ENCODE results near the gene AP2A1. TPM values are rescaled to one million over a fixed set of nuclear protein-coding genes. Genes with fewer than 3 reads are reported as not detected.

The AP2A1 gene
- total RNA-seq, 6 donors from 2014 or later, result 46.0 to 113 (median 77.6) TPM

DNA sequence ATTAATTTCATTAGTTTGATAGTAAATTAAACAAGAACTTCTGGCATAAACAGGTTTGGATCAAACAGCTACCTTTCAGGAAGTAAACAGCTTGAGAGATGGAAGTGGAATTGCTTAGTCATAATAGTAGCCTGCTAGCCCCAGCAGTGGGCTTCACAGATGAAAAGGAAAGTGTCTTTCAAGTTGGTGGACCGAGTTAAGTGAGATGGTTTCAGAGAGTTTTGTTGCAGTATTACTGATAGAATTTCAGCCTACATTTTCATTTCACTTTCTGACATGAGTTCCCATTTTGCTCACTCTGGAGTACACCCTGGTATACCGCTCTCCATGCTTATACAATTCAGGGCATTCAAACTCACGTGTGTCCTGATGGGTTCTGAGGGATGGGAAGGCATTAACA, 82.1 kb downstream of the AP2A1 start:
- ATAC-seq (ENCODE audit: low FRiP score in 2 of 2), result no peak
- Histone ChIP-seq H3K36me3 (no peaks in the 10 kb centered on the region), H3K4me1 (peaks cover 24 to 40% (median 35%) of the 10 kb centered on the region in 4 donors), H3K9me3 (no peaks in the 10 kb centered on the region), H3K27me3 (no peaks in the 10 kb centered on the region), H3K4me3 (no peak overlapping the region), H3K27ac (no peak overlapping the region)
- DNase-seq, result no peak
- TF ChIP-seq POLR2A (IDR thresholded peaks at IDR 0.05), result no peak
- no peak for TF ChIP-seq POLR2AphosphoS5 (IDR thresholded peaks at IDR 0.05)
- no peak for TF ChIP-seq EP300 (IDR thresholded peaks at IDR 0.05)
- TF ChIP-seq, protein P1, sequence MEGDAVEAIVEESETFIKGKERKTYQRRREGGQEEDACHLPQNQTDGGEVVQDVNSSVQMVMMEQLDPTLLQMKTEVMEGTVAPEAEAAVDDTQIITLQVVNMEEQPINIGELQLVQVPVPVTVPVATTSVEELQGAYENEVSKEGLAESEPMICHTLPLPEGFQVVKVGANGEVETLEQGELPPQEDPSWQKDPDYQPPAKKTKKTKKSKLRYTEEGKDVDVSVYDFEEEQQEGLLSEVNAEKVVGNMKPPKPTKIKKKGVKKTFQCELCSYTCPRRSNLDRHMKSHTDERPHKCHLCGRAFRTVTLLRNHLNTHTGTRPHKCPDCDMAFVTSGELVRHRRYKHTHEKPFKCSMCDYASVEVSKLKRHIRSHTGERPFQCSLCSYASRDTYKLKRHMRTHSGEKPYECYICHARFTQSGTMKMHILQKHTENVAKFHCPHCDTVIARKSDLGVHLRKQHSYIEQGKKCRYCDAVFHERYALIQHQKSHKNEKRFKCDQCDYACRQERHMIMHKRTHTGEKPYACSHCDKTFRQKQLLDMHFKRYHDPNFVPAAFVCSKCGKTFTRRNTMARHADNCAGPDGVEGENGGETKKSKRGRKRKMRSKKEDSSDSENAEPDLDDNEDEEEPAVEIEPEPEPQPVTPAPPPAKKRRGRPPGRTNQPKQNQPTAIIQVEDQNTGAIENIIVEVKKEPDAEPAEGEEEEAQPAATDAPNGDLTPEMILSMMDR (IDR thresholded peaks at IDR 0.05), result no peak
- WGBS, 2 donors, result 73 to 90% methylated on average over 3 of the region's 3 CpGs

DNA sequence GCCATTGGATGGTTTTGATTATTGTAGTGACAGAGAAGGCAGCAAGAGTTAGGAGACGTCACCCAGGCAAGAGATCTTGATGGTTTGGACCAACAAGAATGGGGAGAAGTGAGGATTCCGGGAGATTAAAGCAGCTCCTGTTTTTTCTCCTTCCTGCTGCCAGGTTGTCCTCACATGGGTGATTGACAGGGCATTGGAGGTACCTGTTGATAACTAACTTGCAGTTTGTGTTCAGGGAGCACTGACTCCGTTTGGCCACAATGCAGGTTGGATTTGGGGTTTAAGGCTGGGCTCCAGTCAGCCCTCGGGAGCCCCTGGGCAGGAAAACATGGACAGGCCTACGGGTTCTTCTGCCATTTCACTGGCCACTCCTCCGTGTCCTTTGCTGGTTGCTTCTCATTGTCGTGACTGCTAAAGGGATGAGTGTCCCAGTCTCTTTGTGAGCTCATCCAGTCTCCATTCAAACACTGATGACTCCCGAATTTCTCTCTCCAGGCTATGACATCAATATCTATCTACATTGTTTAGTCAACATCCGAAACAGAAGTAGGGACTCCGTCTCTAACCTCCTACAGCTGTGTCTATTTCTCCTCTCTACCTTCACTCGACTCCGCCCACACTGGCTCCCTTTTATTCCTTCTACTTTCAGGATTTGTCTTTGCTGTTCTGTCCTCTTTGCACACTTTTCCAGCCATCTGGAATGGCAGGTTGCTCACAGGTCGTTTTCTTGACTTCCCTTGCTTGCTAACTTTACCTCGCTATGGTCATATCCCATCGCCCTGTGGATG, 82.8 kb downstream of the AP2A1 start:
- Histone ChIP-seq H3K4me1 (peaks cover 25 to 46% (median 36%) of the 10 kb centered on the region in 4 donors), H3K36me3 (peaks cover 0 to 4% (median 3%) of the 10 kb centered on the region in 4 donors), H3K27ac (peak overlapping the region; percentile 99 to 100 (median 100)), H3K9me3 (no peaks in the 10 kb centered on the region), H3K27me3 (no peaks in the 10 kb centered on the region), H3K4me3 (peak overlapping the region; percentile 35 to 98 (median 87))
- TF ChIP-seq, protein P1 (IDR thresholded peaks at IDR 0.05), result no peak
- TF ChIP-seq POLR2AphosphoS5 (IDR thresholded peaks at IDR 0.05) (no peak), EP300 (IDR thresholded peaks at IDR 0.05) (no peak), POLR2A (IDR thresholded peaks at IDR 0.05) (no peak)
- WGBS, 2 donors, result 87 to 89% methylated on average over 14 to 15 of the region's 15 CpGs
- DNase-seq (no peak), ATAC-seq (ENCODE audit: low FRiP score in 2 of 2) (no peak)

GRCh38 chr19:49850221-49850486, 83.4 kb downstream of the AP2A1 start:
- peak overlapping the region; percentile 35 to 98 (median 87) for H3K4me3 ChIP-seq
- DNase-seq (no peak), ATAC-seq (ENCODE audit: low FRiP score in 2 of 2) (no peak)
- peaks cover 0 to 9% (median 5%) of the 10 kb centered on the region in 4 donors for H3K36me3 ChIP-seq
- no peaks in the 10 kb centered on the region for H3K27me3 ChIP-seq
- TF ChIP-seq POLR2A (IDR thresholded peaks at IDR 0.05), result no peak
- no peak for TF ChIP-seq EP300 (IDR thresholded peaks at IDR 0.05)
- TF ChIP-seq, protein P1 (IDR thresholded peaks at IDR 0.05), result no peak
- TF ChIP-seq POLR2AphosphoS5 (IDR thresholded peaks at IDR 0.05), result no peak
- no peaks in the 10 kb centered on the region for H3K9me3 ChIP-seq
- peaks cover 25 to 46% (median 36%) of the 10 kb centered on the region in 4 donors for H3K4me1 ChIP-seq
- H3K27ac ChIP-seq, result peak overlapping the region; percentile 99 to 100 (median 100)
- 45 to 55% methylated on average over 12 of the region's 12 CpGs for WGBS, 2 donors

GRCh38 chr19:49850487-49851342, 83.9 kb downstream of the AP2A1 start, which contains the start of gene PTOV1:
TSS of gene PTOV1 (plus strand) at chr19:49851159.
- peak; percentile 97 for ATAC-seq (ENCODE audit: low FRiP score in 2 of 2)
- WGBS, 2 donors, result 1% methylated on average over 33 to 55 of the region's 98 CpGs
- Histone ChIP-seq H3K27ac (peak within 1 kb of the TSS; percentile 99 to 100 (median 100)), H3K4me1 (peaks cover 25 to 46% (median 36%) of the 10 kb centered on the region in 4 donors), H3K36me3 (peaks cover 0 to 15% (median 7%) of the 10 kb centered on the region in 4 donors), H3K9me3 (no peaks in the 10 kb centered on the region), H3K4me3 (peak within 1 kb of the TSS; percentile 86 to 98 (median 90)), H3K27me3 (no peaks in the 10 kb centered on the region)
- peak; percentile 96 to 99 for DNase-seq
- peak in 3 of 4 donors; percentile 68 to 92 (median 85) for TF ChIP-seq POLR2A (IDR thresholded peaks at IDR 0.05)
- TF ChIP-seq POLR2AphosphoS5 (IDR thresholded peaks at IDR 0.05), result peak; percentile 92
- peak in 1 of 4 donors; percentile 11 for TF ChIP-seq EP300 (IDR thresholded peaks at IDR 0.05)
- TF ChIP-seq, protein P1 (IDR thresholded peaks at IDR 0.05), result peak in 2 of 6 experiments; percentile 5 to 8
